Heart left ventricle (tissue), 13 donors: ENCODE results near the gene IGSF6.

Source experiments
- CTCF ChIP-seq, 12 donors: fragments of 200-600 bp; sonication (generic) in 4 of 12; IDR thresholded peaks; one replicate each; pipeline versions ENCODE4 v1.5.0 to v1.8.0; 2018 to 2022; ENCODE audit warnings: antibody characterized with exemption in 12 of 12, mild to moderate bottlenecking in 5 of 12
- POLR2A ChIP-seq, 2 donors: fragments of 450-650 bp; IDR thresholded peaks; one replicate each; pipeline ENCODE4 v1.6.1; 2017; ENCODE audit warnings: antibody characterized with exemption in 2 of 2, mild to moderate bottlenecking in 2 of 2, moderate library complexity in 2 of 2
- donor health status: ischemic (EF 13 %, LVEDD 7.1; RV severe dilation, severe dysfunction).
- donor health status: DM: no; HTN: yes; CAD: no.
- donor health status: DM: no; HTN: no; CAD: no.
- donor health status: ischemic (EF 25% LVEDD 6.9; RV normal size, moderate dysfunction).
- donor health status: ischemic (EF 25% LVEDD 5.7; RV mildly dilated, moderate dysfunction).
- donor health status: ischemic (EF 35%, LVEDD 5.7; RV mildly dilated, moderate dysfunction).
- donor health status: nonischemic (EF 11% LVEDD 7.7; RV severe dilation, severe dysfunction).
- donor health status: DM: yes; HTN: yes; CAD: no.
- donor health status: PGD.
- donor health status: ischemic (EF 29% LVEDD 5.4; RV normal size, mild dysfunction).
- donor health status: nonischemic (EF 23%, LVEDD 6.1; RV moderate dilation, normal function).

- TF ChIP-seq CTCF (IDR thresholded peaks at IDR 0.05) (no peak), POLR2A (IDR thresholded peaks at IDR 0.05) (no peak)
These were observed 23.6 kb downstream of the IGSF6 start for GRCh38 chr16:21628772-21629171.
